HTR-8/SVneo (cell line): ENCODE results near the gene TRANK1.
"Not testable (repeated sequence)": the region's sequence is repeated elsewhere in the genome, so short reads cannot be mapped to it uniquely, and the experiment has no call there.

ENCODE experiments used
- DNase-seq: peaks from one replicate; pipeline ENCODE4 v3.0.0; 2011; ENCODE audit warnings: low spot score, mixed read lengths; ENCODE audit not compliant: insufficient read length
- FAIRE-seq: peaks from 2 replicates; lab custom pipeline; 2011; peaks lifted over from hg19 to GRCh38; lab: Jason Lieb, UNC

The TRANK1 gene

DNA sequence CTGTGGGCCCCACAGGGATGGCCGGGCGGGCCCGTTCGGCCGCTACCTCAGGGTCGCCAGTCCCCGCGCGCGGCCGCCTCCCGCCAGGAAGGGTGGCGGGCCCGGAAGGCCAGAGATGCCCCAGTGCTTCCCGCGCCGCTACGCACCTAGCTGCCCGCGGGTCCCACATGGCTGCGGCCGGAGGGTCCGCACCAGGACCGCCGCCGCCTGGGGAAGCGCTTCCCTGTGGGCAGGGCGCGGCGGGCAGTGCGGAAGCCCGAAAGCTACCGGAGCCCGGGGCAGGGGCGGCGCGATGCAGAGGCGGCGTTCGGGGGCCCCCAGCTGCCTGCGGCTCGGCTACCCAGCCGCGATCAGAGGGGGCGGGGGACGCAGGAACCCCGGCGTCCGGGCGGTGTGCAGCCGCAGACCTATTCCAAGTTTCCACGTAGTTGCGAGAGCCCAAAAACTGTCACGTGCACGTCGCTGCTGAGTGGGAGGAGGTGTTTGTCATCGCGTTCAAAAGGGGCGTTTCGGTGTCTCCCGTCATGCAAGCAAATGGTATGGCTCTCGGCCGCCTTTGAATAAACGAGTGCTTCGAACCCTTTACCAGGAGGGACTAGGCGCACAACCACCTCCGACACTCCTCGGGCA, at the start of gene TRANK1:
TSS of gene TRANK1 (minus strand) at position 414 of the 630 bp plus-strand sequence. CDS start at position 169, 245 bp downstream.
- no peak for DNase-seq
- FAIRE-seq, result no peak

DNA sequence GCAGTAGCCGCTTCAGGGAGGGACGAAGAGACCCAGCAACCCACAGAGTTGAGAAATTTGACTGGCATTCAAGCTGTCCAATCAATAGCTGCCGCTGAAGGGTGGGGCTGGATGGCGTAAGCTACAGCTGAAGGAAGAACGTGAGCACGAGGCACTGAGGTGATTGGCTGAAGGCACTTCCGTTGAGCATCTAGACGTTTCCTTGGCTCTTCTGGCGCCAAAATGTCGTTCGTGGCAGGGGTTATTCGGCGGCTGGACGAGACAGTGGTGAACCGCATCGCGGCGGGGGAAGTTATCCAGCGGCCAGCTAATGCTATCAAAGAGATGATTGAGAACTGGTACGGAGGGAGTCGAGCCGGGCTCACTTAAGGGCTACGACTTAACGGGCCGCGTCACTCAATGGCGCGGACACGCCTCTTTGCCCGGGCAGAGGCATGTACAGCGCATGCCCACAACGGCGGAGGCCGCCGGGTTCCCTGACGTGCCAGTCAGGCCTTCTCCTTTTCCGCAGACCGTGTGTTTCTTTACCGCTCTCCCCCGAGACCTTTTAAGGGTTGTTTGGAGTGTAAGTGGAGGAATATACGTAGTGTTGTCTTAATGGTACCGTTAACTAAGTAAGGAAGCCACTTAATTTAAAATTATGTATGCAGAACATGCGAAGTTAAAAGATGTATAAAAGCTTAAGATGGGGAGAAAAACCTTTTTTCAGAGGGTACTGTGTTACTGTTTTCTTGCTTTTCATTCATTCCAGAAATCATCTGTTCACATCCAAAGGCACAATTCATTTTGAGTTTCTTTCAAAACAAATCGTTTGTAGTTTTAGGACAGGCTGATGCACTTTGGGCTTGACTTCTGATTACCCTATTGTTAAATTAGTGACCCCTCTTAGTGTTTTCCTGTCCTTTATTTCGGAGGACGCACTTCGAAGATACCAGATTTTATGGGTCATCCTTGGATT, 48.8 kb upstream of the TRANK1 start, which contains the start of gene MLH1:
TSS of gene MLH1 (plus strand) at position 193 of the 958 bp plus-strand sequence. CDS start at position 223, 30 bp downstream.
- FAIRE-seq, result peak; percentile 96
- DNase-seq, result peak; percentile 98

DNA sequence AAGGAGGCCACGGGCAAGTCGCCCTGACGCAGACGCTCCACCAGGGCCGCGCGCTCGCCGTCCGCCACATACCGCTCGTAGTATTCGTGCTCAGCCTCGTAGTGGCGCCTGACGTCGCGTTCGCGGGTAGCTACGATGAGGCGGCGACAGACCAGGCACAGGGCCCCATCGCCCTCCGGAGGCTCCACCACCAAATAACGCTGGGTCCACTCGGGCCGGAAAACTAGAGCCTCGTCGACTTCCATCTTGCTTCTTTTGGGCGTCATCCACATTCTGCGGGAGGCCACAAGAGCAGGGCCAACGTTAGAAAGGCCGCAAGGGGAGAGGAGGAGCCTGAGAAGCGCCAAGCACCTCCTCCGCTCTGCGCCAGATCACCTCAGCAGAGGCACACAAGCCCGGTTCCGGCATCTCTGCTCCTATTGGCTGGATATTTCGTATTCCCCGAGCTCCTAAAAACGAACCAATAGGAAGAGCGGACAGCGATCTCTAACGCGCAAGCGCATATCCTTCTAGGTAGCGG, 48.0 kb upstream of the TRANK1 start, which contains the start of gene EPM2AIP1:
TSS of gene EPM2AIP1 (minus strand) at position 326 of the 520 bp plus-strand sequence. CDS start at position 272, 54 bp downstream.
- peak; percentile 9 for DNase-seq
- FAIRE-seq, result no peak

DNA sequence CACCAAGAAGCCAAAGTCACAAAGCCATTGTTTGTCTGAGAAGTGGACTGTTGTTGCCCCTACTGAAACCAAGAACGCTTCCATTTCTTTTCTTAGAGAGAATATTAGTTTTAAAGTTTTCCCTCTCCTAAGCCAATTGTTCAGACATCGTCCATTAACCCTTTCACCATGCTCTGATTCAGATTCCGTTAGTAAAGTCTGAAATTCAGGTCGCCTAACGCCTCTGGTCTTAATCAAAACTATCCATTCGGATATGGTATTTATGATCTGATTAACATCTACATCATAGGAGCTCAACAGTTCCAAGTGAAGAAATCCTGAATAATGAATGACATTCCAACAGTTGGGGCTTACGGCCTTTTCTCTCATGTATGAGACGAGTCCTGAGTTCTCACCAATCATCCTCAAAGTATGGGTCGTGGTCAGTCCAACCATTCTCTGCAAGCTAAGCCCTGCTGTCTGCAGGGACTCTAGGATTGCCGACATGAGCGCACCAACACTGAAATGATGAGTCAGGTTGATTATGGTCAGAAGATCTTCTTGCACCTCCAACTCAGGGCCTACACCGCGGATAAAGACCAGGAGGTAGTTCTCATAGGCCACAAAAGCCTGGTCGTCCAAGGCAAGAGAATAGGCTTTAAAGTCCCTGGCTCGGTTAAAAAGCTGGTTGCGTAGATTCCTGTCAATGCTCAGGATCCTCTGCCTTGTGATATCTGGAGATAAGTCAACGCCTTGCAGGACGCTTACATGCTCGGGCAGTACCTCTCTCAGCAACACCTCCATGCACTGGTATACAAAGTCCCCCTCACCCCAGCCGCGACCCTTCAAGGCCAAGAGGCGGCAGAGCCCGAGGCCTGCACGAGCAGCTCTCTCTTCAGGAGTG, 47.3 kb upstream of the TRANK1 start:
- FAIRE-seq (no peak), DNase-seq (no peak)

GRCh38 chr3:36991147-36991546, 46.3 kb upstream of the TRANK1 start:
- DNase-seq (no peak), FAIRE-seq (no peak)

DNA sequence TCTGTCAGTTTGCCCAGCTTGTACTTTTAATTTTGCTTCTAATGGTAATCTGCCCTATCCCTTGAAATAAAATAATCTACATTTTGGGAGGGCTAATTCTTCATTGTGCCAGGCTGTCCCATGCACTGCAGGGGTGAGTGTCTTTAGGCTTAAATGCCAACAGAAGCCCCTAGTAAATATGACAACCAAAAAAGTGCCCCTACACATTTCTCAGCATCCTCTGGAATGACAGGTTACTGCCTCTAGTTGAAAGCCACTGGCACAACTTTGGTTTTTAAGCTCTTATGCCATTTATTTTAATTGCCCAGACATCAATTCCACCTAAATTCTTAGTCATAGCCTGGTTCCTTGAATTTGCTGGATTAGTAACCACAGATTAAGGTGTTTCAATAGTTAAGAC, 44.7 kb upstream of the TRANK1 start:
- no peak for DNase-seq
- FAIRE-seq, result no peak

- DNase-seq (no peak), FAIRE-seq (no peak)
These were observed 44.2 kb upstream of the TRANK1 start for GRCh38 chr3:36989005-36989404.

DNA sequence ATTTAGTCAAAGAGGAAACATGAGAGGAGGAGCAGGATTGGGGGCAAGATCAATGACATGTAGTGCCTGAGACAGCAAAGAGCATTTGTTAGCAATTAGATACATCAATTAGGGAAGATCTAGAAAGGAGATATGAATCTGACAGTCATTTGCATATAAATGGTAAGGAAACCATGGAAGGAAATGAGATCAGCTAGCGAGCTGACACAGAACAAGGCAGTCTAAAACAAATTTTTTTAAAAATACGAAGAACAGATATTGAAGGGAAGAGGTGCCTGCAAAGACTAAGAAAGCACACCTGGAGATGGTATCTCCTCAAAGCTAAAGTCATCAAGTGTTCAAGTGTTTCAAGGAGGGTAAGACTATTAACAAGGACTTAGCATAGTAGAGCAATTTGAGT, 43.5 kb upstream of the TRANK1 start:
- no peak for FAIRE-seq

GRCh38 chr3:36981006-36981405, 36.2 kb upstream of the TRANK1 start:
- DNase-seq, result no peak
- FAIRE-seq, result no peak

More for the DNA sequence above, 43.5 kb upstream of the TRANK1 start:
- DNase-seq, result no peak

GRCh38 chr3:36973139-36973538, 28.3 kb upstream of the TRANK1 start:
- FAIRE-seq (no peak), DNase-seq (no peak)

- DNase-seq (no peak), FAIRE-seq (no peak)
These were observed 27.3 kb upstream of the TRANK1 start for GRCh38 chr3:36972163-36972562.

GRCh38 chr3:36969540-36970432, 24.9 kb upstream of the TRANK1 start:
- FAIRE-seq (no peak), DNase-seq (peak; percentile 46)

- FAIRE-seq (no peak), DNase-seq (no peak)
These were observed 24.2 kb upstream of the TRANK1 start for GRCh38 chr3:36969085-36969484.

DNA sequence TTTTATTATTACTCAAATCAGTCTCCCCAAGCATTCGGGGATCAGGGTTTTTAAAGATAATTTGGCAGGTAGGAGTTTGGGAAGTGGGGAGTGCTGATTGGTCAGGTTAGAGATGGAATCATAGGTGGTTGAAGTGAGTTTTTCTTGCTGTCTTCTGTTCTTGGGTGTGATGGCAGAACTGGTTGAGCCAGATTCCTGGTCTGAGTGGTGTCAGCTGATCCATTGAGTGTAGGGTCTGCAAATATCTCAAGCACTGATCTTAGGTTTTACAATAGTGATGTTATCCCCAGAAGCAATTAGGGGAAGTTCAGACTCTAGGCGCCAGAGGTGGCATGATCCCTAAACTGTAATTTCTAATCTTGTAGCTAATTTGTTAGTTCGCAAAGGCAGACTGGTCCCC, 20.6 kb upstream of the TRANK1 start:
- no peak for DNase-seq

GRCh38 chr3:36964817-36965216, 20.0 kb upstream of the TRANK1 start:
- no peak for DNase-seq
- no peak for FAIRE-seq

More for the DNA sequence above, 20.6 kb upstream of the TRANK1 start:
- FAIRE-seq, result no peak

GRCh38 chr3:36964331-36964730, 19.5 kb upstream of the TRANK1 start:
- FAIRE-seq (no peak), DNase-seq (no peak)

DNA sequence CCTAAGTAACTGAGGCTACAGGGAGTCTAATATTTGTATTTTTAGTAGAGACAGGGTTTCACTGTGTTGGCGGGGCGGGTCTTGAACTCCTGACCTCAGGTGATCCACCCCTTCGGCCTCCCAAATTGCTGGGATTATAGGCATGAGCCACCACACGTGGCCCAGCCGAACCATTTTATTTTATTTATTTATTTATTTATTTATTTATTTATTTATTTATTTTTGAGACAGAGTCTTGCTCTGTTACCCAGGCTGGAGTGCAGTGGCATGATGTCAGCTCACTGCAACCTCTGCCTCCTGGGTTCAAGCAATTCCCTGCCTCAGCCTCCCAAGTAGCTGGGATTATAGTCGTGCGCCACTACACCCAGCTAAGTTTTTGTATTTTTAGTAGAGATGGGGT, 18.2 kb upstream of the TRANK1 start:
- not testable (repeated sequence) for FAIRE-seq, DNase-seq

GRCh38 chr3:36960502-36960901, 15.6 kb upstream of the TRANK1 start:
- no peak for FAIRE-seq
- no peak for DNase-seq

- DNase-seq (no peak), FAIRE-seq (no peak)
These were observed 15.0 kb upstream of the TRANK1 start for GRCh38 chr3:36959821-36960220.
